WERI-Rb-1 (cell line): Measurements from ENCODE around the gene PLXNA1.

Source experiments
- DNase-seq: peaks from one replicate; pipeline ENCODE4 v3.0.0-alpha.2; 2020
- H3K27ac ChIP-seq: fragments of 250-450 bp; sonication (Bioruptor Pico); 2 replicates; pipeline ENCODE4 v1.5.1; 2020; ENCODE audit warnings: mild to moderate bottlenecking, moderate library complexity
- H3K27me3 ChIP-seq: fragments of 250-450 bp; sonication (Bioruptor Pico); 2 replicates; pipeline ENCODE4 v1.5.1; 2021; ENCODE audit warnings: mild to moderate bottlenecking, low read depth, moderate library complexity; ENCODE audit not compliant: insufficient read depth, severe bottlenecking
- H3K36me3 ChIP-seq: fragments of 250-450 bp; sonication (Bioruptor Pico); 2 replicates; pipeline ENCODE4 v1.5.1; 2020; ENCODE audit warnings: mild to moderate bottlenecking, moderate library complexity
- H3K4me3 ChIP-seq: 2 replicates; pipeline ENCODE4 v1.5.1; 2011; ENCODE audit warnings: low read depth, mild to moderate bottlenecking, control low read depth, low read length
- H3K9me3 ChIP-seq: fragments of 250-450 bp; sonication (Bioruptor Pico); 2 replicates; pipeline ENCODE4 v1.5.1; 2021; ENCODE audit warnings: mild to moderate bottlenecking, moderate library complexity; ENCODE audit not compliant: severe bottlenecking
- TF ChIP-seq, protein P1 (sequence below): IDR thresholded peaks from 2 replicates; pipeline ENCODE4 v1.5.1; 2011; ENCODE audit warnings: low read depth, mild to moderate bottlenecking, control low read depth, inconsistent platforms, low read length

The PLXNA1 gene

GRCh38 chr3:126967386-126967785 is 15.5 kb upstream of the PLXNA1 start:
- Histone ChIP-seq H3K36me3 (no peaks in the 10 kb centered on the region), H3K27ac (no peak overlapping the region), H3K27me3 (no peaks in the 10 kb centered on the region), H3K4me3 (no peak overlapping the region), H3K9me3 (no peaks in the 10 kb centered on the region)
- DNase-seq = no peak
- TF ChIP-seq, protein P1, sequence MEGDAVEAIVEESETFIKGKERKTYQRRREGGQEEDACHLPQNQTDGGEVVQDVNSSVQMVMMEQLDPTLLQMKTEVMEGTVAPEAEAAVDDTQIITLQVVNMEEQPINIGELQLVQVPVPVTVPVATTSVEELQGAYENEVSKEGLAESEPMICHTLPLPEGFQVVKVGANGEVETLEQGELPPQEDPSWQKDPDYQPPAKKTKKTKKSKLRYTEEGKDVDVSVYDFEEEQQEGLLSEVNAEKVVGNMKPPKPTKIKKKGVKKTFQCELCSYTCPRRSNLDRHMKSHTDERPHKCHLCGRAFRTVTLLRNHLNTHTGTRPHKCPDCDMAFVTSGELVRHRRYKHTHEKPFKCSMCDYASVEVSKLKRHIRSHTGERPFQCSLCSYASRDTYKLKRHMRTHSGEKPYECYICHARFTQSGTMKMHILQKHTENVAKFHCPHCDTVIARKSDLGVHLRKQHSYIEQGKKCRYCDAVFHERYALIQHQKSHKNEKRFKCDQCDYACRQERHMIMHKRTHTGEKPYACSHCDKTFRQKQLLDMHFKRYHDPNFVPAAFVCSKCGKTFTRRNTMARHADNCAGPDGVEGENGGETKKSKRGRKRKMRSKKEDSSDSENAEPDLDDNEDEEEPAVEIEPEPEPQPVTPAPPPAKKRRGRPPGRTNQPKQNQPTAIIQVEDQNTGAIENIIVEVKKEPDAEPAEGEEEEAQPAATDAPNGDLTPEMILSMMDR = no peak

GRCh38 chr3:126968391-126969390 is 14.2 kb upstream of the PLXNA1 start:
- no peak for DNase-seq
- H3K27ac ChIP-seq = no peak overlapping the region
- no peaks in the 10 kb centered on the region for H3K9me3 ChIP-seq
- no peaks in the 10 kb centered on the region for H3K36me3 ChIP-seq
- TF ChIP-seq, protein P1 = no peak
- no peaks in the 10 kb centered on the region for H3K27me3 ChIP-seq
- H3K4me3 ChIP-seq = no peak overlapping the region

- no peak for DNase-seq
- TF ChIP-seq, protein P1 = no peak
- H3K27me3 ChIP-seq = no peaks in the 10 kb centered on the region
These were observed 13.3 kb upstream of the PLXNA1 start for GRCh38 chr3:126969586-126969985.

DNA sequence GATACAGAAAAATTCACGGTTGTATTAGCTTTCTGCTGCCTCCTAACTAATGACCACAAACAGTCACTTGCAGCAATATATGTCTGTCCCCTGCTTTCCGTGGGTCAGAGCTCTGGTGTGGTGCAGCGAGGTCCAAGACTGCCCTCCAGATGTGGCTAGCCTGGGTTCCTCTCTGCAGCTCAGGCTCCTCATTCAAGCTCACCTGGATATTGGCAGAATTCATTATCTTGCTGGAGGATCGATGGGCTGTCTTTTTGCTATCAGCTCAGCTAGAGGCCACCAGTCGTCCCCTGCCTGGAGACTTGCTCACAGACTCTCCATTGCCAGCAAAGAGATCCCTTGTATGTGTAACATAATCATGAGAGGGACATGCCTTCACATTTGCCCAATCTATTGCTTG is 12.8 kb upstream of the PLXNA1 start:
- no peak for DNase-seq
- H3K9me3 ChIP-seq = peaks cover 9% of the 10 kb centered on the region
- H3K27ac ChIP-seq = no peak overlapping the region
- TF ChIP-seq, protein P1 = no peak
- H3K27me3 ChIP-seq = no peaks in the 10 kb centered on the region
- no peaks in the 10 kb centered on the region for H3K36me3 ChIP-seq
- H3K4me3 ChIP-seq = no peak overlapping the region

More at GRCh38 chr3:126969586-126969985, 13.3 kb upstream of the PLXNA1 start:
- Histone ChIP-seq H3K27ac (no peak overlapping the region), H3K36me3 (no peaks in the 10 kb centered on the region), H3K9me3 (peaks cover 5% of the 10 kb centered on the region), H3K4me3 (no peak overlapping the region)

GRCh38 chr3:126970921-126971320 is 12.0 kb upstream of the PLXNA1 start:
- H3K36me3 ChIP-seq = no peaks in the 10 kb centered on the region
- no peaks in the 10 kb centered on the region for H3K27me3 ChIP-seq
- TF ChIP-seq, protein P1 = no peak
- no peak overlapping the region for H3K4me3 ChIP-seq
- DNase-seq = no peak
- no peak overlapping the region for H3K27ac ChIP-seq
- peaks cover 12% of the 10 kb centered on the region for H3K9me3 ChIP-seq
